ENCODE results near the gene INVS.
"Not testable (repeated sequence)": the region's sequence is repeated elsewhere in the genome, so short reads cannot be mapped to it uniquely, and the experiment has no call there.

Gene INVS

DNA sequence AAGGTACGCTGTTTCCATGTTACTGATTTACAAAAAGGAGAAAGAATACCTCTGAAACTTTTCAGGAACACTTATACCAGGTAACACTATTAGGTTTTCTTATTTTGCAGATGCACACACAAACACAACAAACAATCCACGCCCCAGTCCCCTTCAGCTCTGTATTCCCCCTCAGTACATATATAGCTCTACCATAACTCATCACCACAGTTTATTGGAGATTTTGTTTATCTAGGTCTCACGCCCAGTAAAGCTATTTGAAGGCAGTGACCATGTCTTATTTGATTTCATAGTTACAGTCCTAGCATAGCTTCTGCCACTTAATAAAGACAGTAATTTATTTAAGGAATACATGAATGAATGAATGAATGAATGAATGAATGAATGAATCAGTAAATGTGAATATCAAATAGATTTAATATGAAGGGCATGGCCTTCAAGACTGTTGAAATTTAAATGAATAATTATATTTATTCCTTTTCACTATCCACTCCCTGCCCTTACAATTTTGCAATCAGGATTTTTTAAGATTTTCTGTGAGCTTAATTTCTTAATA lies 32.9 kb downstream of the INVS start:
- H3K27me3 Mint-ChIP-seq (ENCODE audit: low read depth) = peaks cover 4% of the 10 kb centered on the region
- H3K4me1 Mint-ChIP-seq = peaks cover 45% of the 10 kb centered on the region
- TF ChIP-seq, protein P1, sequence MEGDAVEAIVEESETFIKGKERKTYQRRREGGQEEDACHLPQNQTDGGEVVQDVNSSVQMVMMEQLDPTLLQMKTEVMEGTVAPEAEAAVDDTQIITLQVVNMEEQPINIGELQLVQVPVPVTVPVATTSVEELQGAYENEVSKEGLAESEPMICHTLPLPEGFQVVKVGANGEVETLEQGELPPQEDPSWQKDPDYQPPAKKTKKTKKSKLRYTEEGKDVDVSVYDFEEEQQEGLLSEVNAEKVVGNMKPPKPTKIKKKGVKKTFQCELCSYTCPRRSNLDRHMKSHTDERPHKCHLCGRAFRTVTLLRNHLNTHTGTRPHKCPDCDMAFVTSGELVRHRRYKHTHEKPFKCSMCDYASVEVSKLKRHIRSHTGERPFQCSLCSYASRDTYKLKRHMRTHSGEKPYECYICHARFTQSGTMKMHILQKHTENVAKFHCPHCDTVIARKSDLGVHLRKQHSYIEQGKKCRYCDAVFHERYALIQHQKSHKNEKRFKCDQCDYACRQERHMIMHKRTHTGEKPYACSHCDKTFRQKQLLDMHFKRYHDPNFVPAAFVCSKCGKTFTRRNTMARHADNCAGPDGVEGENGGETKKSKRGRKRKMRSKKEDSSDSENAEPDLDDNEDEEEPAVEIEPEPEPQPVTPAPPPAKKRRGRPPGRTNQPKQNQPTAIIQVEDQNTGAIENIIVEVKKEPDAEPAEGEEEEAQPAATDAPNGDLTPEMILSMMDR (IDR thresholded peaks at IDR 0.05; ENCODE audit: unreplicated experiment in 3 of 3) = no peak
- peaks cover 5% of the 10 kb centered on the region for H3K9me3 Mint-ChIP-seq
- no peak overlapping the region for H3K27ac Mint-ChIP-seq
- peaks cover 32% of the 10 kb centered on the region for H3K36me3 Mint-ChIP-seq (ENCODE audit: low read depth)
- no peak overlapping the region for H3K4me3 Mint-ChIP-seq

DNA sequence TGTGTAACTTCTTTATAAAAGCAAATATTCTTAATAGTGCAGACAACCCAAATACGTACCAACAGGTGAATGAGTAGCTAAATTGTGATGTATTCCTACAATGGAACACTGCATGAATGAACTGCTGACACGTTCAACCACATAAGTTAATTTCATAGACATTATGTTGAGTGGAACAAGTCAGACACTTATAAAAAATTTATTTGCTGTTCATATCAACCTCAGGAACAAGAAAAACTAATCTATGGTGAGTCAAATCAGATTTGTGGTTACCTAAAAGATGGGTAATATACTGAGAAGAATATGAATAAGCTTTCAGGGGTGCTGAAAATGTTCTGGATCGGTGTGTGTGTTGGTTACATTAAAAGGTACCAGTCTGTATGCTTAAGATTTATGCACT lies 35.7 kb downstream of the INVS start:
- H3K9me3 Mint-ChIP-seq = peaks cover 5% of the 10 kb centered on the region
- TF ChIP-seq, protein P1 (IDR thresholded peaks at IDR 0.05; ENCODE audit: unreplicated experiment in 3 of 3) = no peak
- peaks cover 27% of the 10 kb centered on the region for H3K4me1 Mint-ChIP-seq
- peaks cover 4% of the 10 kb centered on the region for H3K27me3 Mint-ChIP-seq (ENCODE audit: low read depth)
- H3K27ac Mint-ChIP-seq = no peak overlapping the region
- no peak overlapping the region for H3K4me3 Mint-ChIP-seq
- H3K36me3 Mint-ChIP-seq (ENCODE audit: low read depth) = peaks cover 32% of the 10 kb centered on the region

DNA sequence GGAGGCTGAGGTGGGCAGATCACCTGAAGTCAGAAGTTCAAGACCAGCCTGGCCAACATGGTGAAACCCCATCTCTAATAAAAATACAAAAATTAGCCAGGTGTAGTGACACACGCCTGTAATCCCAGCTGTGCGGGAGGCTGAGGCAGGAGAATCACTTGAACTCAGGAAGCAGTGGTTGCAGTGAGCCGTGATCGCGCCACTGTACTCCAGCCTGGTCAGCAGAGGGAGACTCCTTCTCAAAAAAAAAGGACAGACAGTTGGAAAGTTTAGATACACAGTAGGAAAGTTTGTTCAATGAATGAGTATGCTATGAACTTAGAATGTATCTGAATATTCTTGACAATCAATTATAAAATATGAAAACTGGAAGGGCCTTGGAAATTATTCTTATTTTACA lies 37.8 kb downstream of the INVS start:
- not testable (repeated sequence) for H3K27ac Mint-ChIP-seq; H3K27me3 Mint-ChIP-seq (ENCODE audit: low read depth); H3K4me3 Mint-ChIP-seq

DNA sequence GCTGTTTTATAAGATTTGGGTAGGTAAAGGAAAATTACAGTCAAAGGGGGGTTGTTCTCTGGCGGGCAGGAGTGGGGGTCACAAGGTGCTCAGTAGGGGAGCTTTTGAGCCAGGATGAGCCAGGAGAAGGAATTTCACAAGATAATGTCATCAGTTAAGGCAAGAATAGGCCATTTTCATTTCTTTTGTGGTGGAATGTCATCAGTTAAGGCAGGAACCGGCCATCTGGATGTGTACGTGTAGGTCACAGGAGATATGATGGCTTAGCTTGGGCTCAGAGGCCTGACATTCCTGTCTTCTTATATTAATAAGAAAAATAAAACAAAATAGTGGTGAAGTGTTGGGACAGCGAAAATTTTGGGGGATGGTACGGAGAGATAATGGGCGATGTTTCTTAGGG lies 41.3 kb downstream of the INVS start:
- H3K27ac Mint-ChIP-seq; H3K9me3 Mint-ChIP-seq; H3K4me3 Mint-ChIP-seq; H3K4me1 Mint-ChIP-seq; H3K36me3 Mint-ChIP-seq (ENCODE audit: low read depth); H3K27me3 Mint-ChIP-seq (ENCODE audit: low read depth): not testable (repeated sequence)

More for the DNA sequence above, 37.8 kb downstream of the INVS start:
- H3K9me3 Mint-ChIP-seq, H3K4me1 Mint-ChIP-seq: not testable (repeated sequence)
- peaks cover 30% of the 10 kb centered on the region for H3K36me3 Mint-ChIP-seq (ENCODE audit: low read depth)

DNA sequence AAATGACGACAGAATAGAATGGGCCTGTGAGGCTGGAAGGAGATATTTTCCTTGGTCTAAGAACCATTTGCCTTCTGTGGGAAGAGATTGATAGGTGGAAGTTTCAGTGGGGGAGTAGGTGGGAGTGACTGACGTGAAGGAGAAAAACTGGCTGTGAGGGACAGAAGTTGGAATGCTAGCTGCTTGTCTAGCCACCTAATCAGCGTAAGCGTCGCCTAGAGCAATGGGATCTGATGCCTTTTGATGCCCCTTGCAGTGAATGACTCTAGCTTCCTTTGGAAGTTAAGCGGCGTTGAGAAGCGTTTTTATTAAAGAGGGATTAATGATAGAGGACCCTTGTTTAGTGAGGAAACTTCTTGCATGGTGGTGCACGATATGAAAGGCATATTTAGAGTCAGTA lies 42.8 kb downstream of the INVS start:
- H3K27ac Mint-ChIP-seq; H3K9me3 Mint-ChIP-seq; H3K4me3 Mint-ChIP-seq; H3K27me3 Mint-ChIP-seq (ENCODE audit: low read depth); H3K36me3 Mint-ChIP-seq (ENCODE audit: low read depth); H3K4me1 Mint-ChIP-seq: not testable (repeated sequence)

DNA sequence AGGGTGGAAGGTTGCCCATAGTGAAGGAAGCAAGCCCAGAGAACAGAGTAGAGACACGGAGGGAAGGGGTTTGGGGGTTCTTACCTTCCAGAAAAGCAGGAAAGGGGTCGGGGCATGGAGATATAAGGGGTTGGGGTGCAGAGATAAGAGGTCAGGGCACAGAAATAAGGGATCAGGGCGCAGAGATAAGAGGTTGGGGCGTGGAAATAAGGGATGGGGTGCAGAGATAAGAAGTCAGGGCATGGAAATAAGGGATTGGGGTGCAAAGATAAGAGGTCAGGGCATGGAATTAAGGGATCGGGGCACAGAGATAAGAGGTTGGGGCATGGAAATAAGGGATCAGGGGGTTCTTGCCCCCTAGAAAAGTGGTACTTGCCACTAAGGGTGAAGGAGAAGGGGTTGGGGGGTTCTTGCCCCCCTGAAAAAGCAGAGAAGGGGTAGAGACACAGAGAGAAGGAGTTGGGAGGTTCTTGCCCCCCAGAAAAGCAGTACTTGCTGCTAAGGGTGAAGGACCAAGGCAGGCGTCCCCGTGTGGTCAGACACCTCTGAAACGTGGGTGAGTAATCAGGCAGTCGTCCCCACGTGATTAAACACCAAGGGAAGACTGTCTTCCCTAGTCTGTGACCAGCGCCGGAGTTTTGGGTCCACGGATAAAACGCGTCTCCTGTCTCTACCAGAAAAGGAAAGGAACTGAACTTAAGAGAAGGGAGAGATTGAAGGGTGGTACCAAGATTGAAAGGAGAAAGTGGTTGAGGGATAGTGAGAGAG lies 46.3 kb downstream of the INVS start:
- not testable (repeated sequence) for H3K27me3 Mint-ChIP-seq (ENCODE audit: low read depth); H3K4me3 Mint-ChIP-seq; H3K4me1 Mint-ChIP-seq; H3K36me3 Mint-ChIP-seq (ENCODE audit: low read depth); H3K27ac Mint-ChIP-seq; H3K9me3 Mint-ChIP-seq

DNA sequence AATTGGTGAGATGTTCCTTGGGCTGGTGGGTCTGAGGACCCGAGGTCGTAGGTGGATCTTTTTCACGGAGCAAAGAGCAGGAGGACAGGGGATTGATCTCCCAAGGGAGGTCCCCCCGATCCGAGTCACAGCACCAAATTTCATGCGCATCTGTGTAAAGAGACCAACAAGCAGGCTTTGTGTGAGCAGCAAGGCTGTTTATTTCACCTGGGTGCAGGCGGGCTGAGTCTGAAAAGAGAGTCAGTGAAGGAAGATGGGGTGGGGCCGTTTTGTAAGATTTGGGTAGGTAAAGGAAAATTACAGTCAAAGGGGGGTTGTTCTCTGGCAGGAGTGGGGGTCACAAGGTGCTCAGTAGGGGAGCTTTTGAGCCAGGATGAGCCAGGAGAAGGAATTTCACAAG lies 46.9 kb downstream of the INVS start:
- not testable (repeated sequence) for H3K27ac Mint-ChIP-seq; H3K4me3 Mint-ChIP-seq; H3K27me3 Mint-ChIP-seq (ENCODE audit: low read depth); H3K36me3 Mint-ChIP-seq (ENCODE audit: low read depth); H3K9me3 Mint-ChIP-seq
- H3K4me1 Mint-ChIP-seq = peaks cover 13% of the 10 kb centered on the region

DNA sequence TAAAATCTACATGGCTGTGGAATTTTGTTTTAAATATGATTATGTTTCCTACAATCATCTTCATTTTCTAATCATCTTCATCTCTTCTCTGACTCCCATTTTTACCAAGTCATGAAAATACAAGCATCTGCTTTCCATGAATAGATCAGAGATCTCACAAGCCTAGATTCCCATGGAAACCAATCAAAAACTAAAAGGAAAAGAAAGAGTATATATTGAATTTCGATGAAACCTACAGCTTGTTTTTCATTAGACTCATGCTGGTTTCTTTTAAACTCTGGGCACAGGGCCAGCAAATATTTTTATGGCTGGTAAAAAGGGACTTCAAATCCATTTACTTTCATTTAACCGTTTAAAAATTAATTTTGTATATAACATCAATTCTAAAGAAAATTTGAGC lies 51.2 kb downstream of the INVS start:
- Mint-ChIP-seq H3K4me1 (peaks cover 13% of the 10 kb centered on the region), H3K9me3 (no peaks in the 10 kb centered on the region), H3K36me3 (ENCODE audit: low read depth) (no peaks in the 10 kb centered on the region), H3K27me3 (ENCODE audit: low read depth) (no peaks in the 10 kb centered on the region), H3K27ac (peak overlapping the region; percentile 25 to 43 (median 33)), H3K4me3 (no peak overlapping the region)
- TF ChIP-seq, protein P1 (IDR thresholded peaks at IDR 0.05; ENCODE audit: unreplicated experiment in 3 of 3) = no peak
